Adrenal gland (tissue), 12 donors: ENCODE results near the gene VAT1. TPM values are rescaled to one million over a fixed set of nuclear protein-coding genes. Genes with fewer than 3 reads are reported as not detected.
"Not testable (repeated sequence)": the region's sequence is repeated elsewhere in the genome, so short reads cannot be mapped to it uniquely, and the experiment has no call there.

ENCODE experiments used
- DNase-seq, 7 donors: peaks; one replicate each; pipeline ENCODE4 v3.0.0-alpha.2; 2019 to 2020
- H3K27ac ChIP-seq, 5 donors: fragments of 200-600 bp; sonication (generic) in 4 of 5; 1 replicate in 3 of 5; 2 replicates in 2 of 5; pipeline versions ENCODE4 v1.5.1 to v1.8.0; 2016 to 2020; ENCODE audit warnings: mild to moderate bottlenecking in 1 of 5
- H3K27me3 ChIP-seq: fragments of 200-600 bp; 2 replicates; pipeline ENCODE4 v1.8.0; 2021
- H3K36me3 ChIP-seq, 2 donors: fragments of 200-600 bp; replicated peaks in 1 of 2; 1 replicate in 1 of 2; 2 replicates in 1 of 2; pipeline versions ENCODE4 v1.5.1 to v1.8.0; 2018 to 2022
- H3K4me1 ChIP-seq, 2 donors: fragments of 200-600 bp; replicated peaks in 1 of 2; 1 replicate in 1 of 2; 2 replicates in 1 of 2; pipeline versions ENCODE4 v1.5.1 to v1.8.0; 2018 to 2021
- H3K4me3 ChIP-seq, 4 donors: fragments of 200-600 bp; sonication (generic) in 3 of 4; one replicate each; pipeline ENCODE4 v1.5.1; 2016 to 2018
- H3K9me3 ChIP-seq, 3 donors: fragments of 200-600 bp; sonication (generic) in 1 of 3; replicated peaks in 1 of 3; 1 replicate in 2 of 3; 2 replicates in 1 of 3; pipeline versions ENCODE4 v1.5.1 to v1.8.0; 2016 to 2021
- CTCF ChIP-seq, 6 experiments: fragments of 450-650 bp in 4 of 6; fragments of 200-600 bp in 2 of 6; sonication (generic) in 1 of 6; IDR thresholded peaks; 1 replicate in 5 of 6; 2 replicates in 1 of 6; pipeline versions ENCODE4 v1.5.1 to v1.8.0; 2016 to 2021; ENCODE audit warnings: antibody characterized with exemption in 6 of 6, mild to moderate bottlenecking in 2 of 6, moderate library complexity in 1 of 6
- POLR2A ChIP-seq, 2 donors: fragments of 450-650 bp; IDR thresholded peaks; one replicate each; pipeline ENCODE4 v1.6.1; 2017; ENCODE audit warnings: antibody characterized with exemption in 2 of 2, mild to moderate bottlenecking in 2 of 2, moderate library complexity in 1 of 2
- WGBS, 4 donors: extraction: QIAGEN DNeasy Blood & Tissue Kit in 2 of 4; methylation state at CpG; one replicate each; pipeline versions ENCODE4 v1.1.5 to v1.1.7; 2013 to 2017; 5-methylcytosine and 5-hydroxymethylcytosine counted together
- intact Hi-C, 2 donors: fragments of 100-400 bp; cut with DNase I; formaldehyde crosslinking; loops; one replicate each; pipeline versions ENCODE4 v1.14.1 to v1.15.0; 2022 to 2023
- polyA plus RNA-seq, 3 donors: library from polyadenylated mRNA; stranded (reverse); fragments of 200-250 nt in 2 of 3; fragments of 350-450 nt in 1 of 3; fragmentation: Illumina TruSeq in 1 of 3; extraction: RNeasy Lipid Tissue Mini Kit (QIAGEN cat#74804) in 1 of 3; gene quantifications; one replicate each; pipeline ENCODE4 v1.2.3, GENCODE V29; 2013 to 2014
- total RNA-seq, 9 donors: library from RNA; depleted of rRNA in 4 of 9; stranded (reverse); fragments of >200 nt in 4 of 9; fragments of 120-200 nt in 1 of 9; fragmentation: NEBNext Ultra II Directional in 1 of 9; extraction: Animal tissue kit (Norgen Biotek cat#: 25700) in 1 of 9; gene quantifications; one replicate each; pipeline versions ENCODE4 v1.1.0 to v1.2.4, GENCODE V29; 2013 to 2023
- donor health status: healthy with polysubstance abuse.
- donor health status: Bipolar disorder and iron deficiency.
- donor health status: DM: yes; HTN: yes; CAD: no.
- donor health status: DM: no; HTN: no; CAD: no.
- donor health status: DM: no; HTN: no; CAD: no.
- donor health status: DM: yes; HTN: yes; CAD: no.

Gene VAT1
- total and polyA plus RNA-seq, 12 donors: 177 to 744 (median 442) TPM

- Histone ChIP-seq H3K9me3 (no peaks in the 10 kb centered on the region), H3K27ac (peak within 1 kb of the TSS; percentile 73 to 98 (median 90)), H3K4me3 (peak within 1 kb of the TSS in 3 of 4 donors; percentile 48 to 84 (median 68)), H3K27me3 (no peaks in the 10 kb centered on the region), H3K4me1 (peaks cover 14 to 29% of the 10 kb centered on the region in 2 donors), H3K36me3 (peaks cover 0 to 19% of the 10 kb centered on the region in 2 donors)
- DNase-seq: peak; percentile 82 to 94 (median 89)
- intact Hi-C loops: no loop called here
- WGBS, 4 donors: 13 to 20% (median 18%) methylated on average over 13 to 18 of the region's 18 CpGs
- TF ChIP-seq CTCF (IDR thresholded peaks at IDR 0.05) (peak; percentile 10 to 39 (median 22)), POLR2A (IDR thresholded peaks at IDR 0.05) (peak in 1 of 2 donors; percentile 87)
Measured at GRCh38 chr17:43006639-43007551, 15.3 kb downstream of the VAT1 start, which contains the start of gene IFI35. IFI35 (plus strand) TSS chr17:43006784; CDS start chr17:43006948, 164 bp downstream.

- intact Hi-C loops: no loop called here
- H3K36me3 ChIP-seq: peaks cover 0 to 40% of the 10 kb centered on the region in 2 donors
Measured at GRCh38 chr17:43003542-43004172, 18.5 kb downstream of the VAT1 start.

GRCh38 chr17:43000894-43001293 is 21.3 kb downstream of the VAT1 start:
- H3K27me3 ChIP-seq, DNase-seq, H3K9me3 ChIP-seq, H3K4me3 ChIP-seq, intact Hi-C loops: not testable (repeated sequence)
- H3K4me1 ChIP-seq: peaks cover 12 to 26% of the 10 kb centered on the region in 2 donors
- H3K36me3 ChIP-seq: peaks cover 0 to 40% of the 10 kb centered on the region in 2 donors
- 89 to 90% (median 90%) methylated on average over 13 of the region's 13 CpGs for WGBS, 4 donors
- peak overlapping the region in 1 of 5 donors; percentile 20 for H3K27ac ChIP-seq

More at GRCh38 chr17:43003542-43004172, 18.5 kb downstream of the VAT1 start:
- TF ChIP-seq POLR2A (IDR thresholded peaks at IDR 0.05) (no peak), CTCF (IDR thresholded peaks at IDR 0.05) (no peak)
- no peaks in the 10 kb centered on the region for H3K27me3 ChIP-seq
- 69 to 79% (median 75%) methylated on average over 4 to 5 of the region's 5 CpGs for WGBS, 4 donors
- H3K27ac ChIP-seq: peak overlapping the region in 2 of 5 donors; percentile 28 to 54
- no peak overlapping the region for H3K4me3 ChIP-seq
- no peaks in the 10 kb centered on the region for H3K9me3 ChIP-seq
- H3K4me1 ChIP-seq: peaks cover 15 to 30% of the 10 kb centered on the region in 2 donors
- DNase-seq: peak in 5 of 7 donors; percentile 59 to 81 (median 78)

- H3K27me3 ChIP-seq: no peaks in the 10 kb centered on the region
- peaks cover 12 to 26% of the 10 kb centered on the region in 2 donors for H3K4me1 ChIP-seq
- no peak for DNase-seq
- H3K9me3 ChIP-seq: no peaks in the 10 kb centered on the region
- TF ChIP-seq CTCF (IDR thresholded peaks at IDR 0.05) (no peak), POLR2A (IDR thresholded peaks at IDR 0.05) (no peak)
- H3K27ac ChIP-seq: peak overlapping the region; percentile 51 to 97 (median 93)
- WGBS, 4 donors: 7 to 13% (median 9%) methylated on average over 10 of the region's 10 CpGs
- H3K36me3 ChIP-seq: peaks cover 0 to 40% of the 10 kb centered on the region in 2 donors
- intact Hi-C loops: loop anchor here in 1 of 2 donors (10.0 kb wide), 1 partner anchor 154 kb away; the partner anchor contains the start of gene AOC2
- peak overlapping the region; percentile 34 to 87 (median 70) for H3K4me3 ChIP-seq
Measured at GRCh38 chr17:42999003-42999525, 23.1 kb downstream of the VAT1 start.
